K562 (cell line): ENCODE measurements around the gene TLNRD1. TPM values are rescaled to one million over a fixed set of nuclear protein-coding genes. Genes with fewer than 3 reads are reported as not detected.
A peak's percentile ranks its signal among the peaks of the same experiment; 100 is the strongest.

Source experiments
- CHD1 ChIP-seq: fragments of 200-600 bp; sonication (generic); IDR thresholded peaks from one replicate; pipeline ENCODE4 v1.6.1; 2012; ENCODE audit warnings: mild to moderate bottlenecking, moderate library complexity, low read length, inconsistent platforms
- FOS ChIP-seq: IDR thresholded peaks from 3 replicates; pipeline ENCODE4 v1.6.1; 2011; ENCODE audit not compliant: insufficient read length; ENCODE audit errors: extremely low read depth
- KLF10 ChIP-seq: fragments of 250-450 bp; sonication (Bioruptor Pico); IDR thresholded peaks from 2 replicates; pipeline ENCODE4 v1.6.1; 2021; ENCODE audit warnings: matching md5 sums
- LEF1 ChIP-seq: fragments of 450-650 bp; IDR thresholded peaks from 2 replicates; pipeline ENCODE4 v1.6.1; 2016; ENCODE audit warnings: mild to moderate bottlenecking
- MCM5 ChIP-seq: fragments of 450-650 bp; IDR thresholded peaks from 2 replicates; pipeline ENCODE4 v1.6.1; 2016; ENCODE audit warnings: low read depth
- MTA3 ChIP-seq: fragments of 450-650 bp; formaldehyde crosslinking; IDR thresholded peaks from 2 replicates; pipeline ENCODE4 v1.6.1; 2017; ENCODE audit warnings: mild to moderate bottlenecking, borderline replicate concordance
- PHF20 ChIP-seq: fragments of 450-650 bp; IDR thresholded peaks from 2 replicates; pipeline ENCODE4 v1.6.1; 2018; ENCODE audit not compliant: partially characterized antibody
- POLR2AphosphoS2 ChIP-seq: IDR thresholded peaks from 2 replicates; pipeline ENCODE4 v1.6.1; 2012; ENCODE audit warnings: low read length, improper control_type of control experiment
- RBM17 ChIP-seq: fragments of 200-400 bp; formaldehyde crosslinking; IDR thresholded peaks from 2 replicates; pipeline ENCODE4 v1.6.1; 2017; ENCODE audit warnings: low read depth, mild to moderate bottlenecking, low read length, borderline replicate concordance
- RBM22 ChIP-seq: fragments of 200-400 bp; formaldehyde crosslinking; IDR thresholded peaks from 2 replicates; pipeline ENCODE4 v1.6.1; 2018; ENCODE audit warnings: low read length, low read depth; ENCODE audit not compliant: poor library complexity, severe bottlenecking
- RFX7 ChIP-seq: fragments of 250-450 bp; sonication (Bioruptor Pico); IDR thresholded peaks from 2 replicates; pipeline ENCODE4 v1.5.1; 2021; ENCODE audit warnings: mild to moderate bottlenecking
- SMARCB1 ChIP-seq: IDR thresholded peaks from 2 replicates; pipeline ENCODE4 v1.6.1; 2011; ENCODE audit warnings: improper control_type of control experiment, low read depth; ENCODE audit not compliant: insufficient read length
- SMARCE1 ChIP-seq: fragments of 450-650 bp; IDR thresholded peaks from 2 replicates; pipeline ENCODE4 v1.7.1; 2016; ENCODE audit warnings: mild to moderate bottlenecking
- TSC22D4 ChIP-seq: fragments of 450-650 bp; IDR thresholded peaks from 2 replicates; pipeline ENCODE4 v1.6.1; 2016; ENCODE audit warnings: missing genetic modification characterization, missing biosample characterization, control low read depth
- ZC3H4 ChIP-seq: sonication (generic); formaldehyde crosslinking; IDR thresholded peaks from 2 replicates; pipeline ENCODE4 v1.9.0; 2021; ENCODE audit warnings: missing genetic modification reagents, borderline replicate concordance
- ZKSCAN8 ChIP-seq: fragments of 200-800 bp; sonication (Bioruptor generic); IDR thresholded peaks from 2 replicates; pipeline ENCODE4 v1.6.1; 2016; ENCODE audit warnings: missing genetic modification characterization, missing compliant biosample characterization
- ZNF143 ChIP-seq: sonication (generic); formaldehyde crosslinking; IDR thresholded peaks from 2 replicates; pipeline ENCODE4 v1.9.0; 2022; ENCODE audit warnings: mild to moderate bottlenecking, missing genetic modification reagents
- ZNF217 ChIP-seq: sonication (generic); formaldehyde crosslinking; IDR thresholded peaks from 2 replicates; pipeline ENCODE4 v1.8.0; 2022; ENCODE audit warnings: mild to moderate bottlenecking, missing genetic modification reagents
- ZNF23 ChIP-seq: fragments of 250-450 bp; sonication (Bioruptor Pico); IDR thresholded peaks from 2 replicates; pipeline ENCODE4 v1.4.0; 2020; ENCODE audit warnings: mild to moderate bottlenecking
- ZNF239 ChIP-seq: fragments of 250-450 bp; sonication (Bioruptor Pico); IDR thresholded peaks from 2 replicates; pipeline ENCODE4 v1.4.0; 2020; ENCODE audit warnings: mild to moderate bottlenecking
- ZNF780A ChIP-seq: fragments of 250-450 bp; sonication (Bioruptor Pico); IDR thresholded peaks from 2 replicates; pipeline ENCODE4 v1.5.0; 2021; ENCODE audit warnings: mild to moderate bottlenecking
- polyA plus RNA-seq, 8 experiments: library from polyadenylated mRNA; depleted of rRNA in 4 of 8; stranded (reverse) in 5 of 8; unstranded in 3 of 8; fragments of >200 nt; fragmentation: Nextera tagmentation in 2 of 8; fragmentation: Illumina TruSeq in 1 of 8; extraction: Ambion mirVana in 2 of 8; extraction: Trizol in 1 of 8; gene quantifications; 2 replicates each; pipeline versions ENCODE4 v1.2.1 to v1.2.3, GENCODE V29; 2011 to 2014; ENCODE audit warnings: inconsistent platforms in 1 of 8, missing spikeins in 1 of 8
- total RNA-seq, 7 experiments: library from RNA; depleted of rRNA in 6 of 7; stranded (reverse); fragments of >200 nt in 6 of 7; fragmentation: Illumina TruSeq in 2 of 7; extraction: Trizol in 2 of 7; gene quantifications; 2 replicates each; pipeline versions ENCODE4 v1.2.1 to v1.2.3, GENCODE V29; 2011 to 2021; ENCODE audit warnings: low replicate concordance in 1 of 7
- TF ChIP-seq, protein P1 (sequence below): fragments of 450-650 bp; IDR thresholded peaks from 2 replicates; pipeline ENCODE4 v1.6.1; 2016; ENCODE audit warnings: missing biosample characterization, missing genetic modification characterization
- TF ChIP-seq, protein P2 (sequence below): fragments of 250-450 bp; sonication (Bioruptor Pico); IDR thresholded peaks from 2 replicates; pipeline ENCODE4 v1.4.0; 2020; ENCODE audit warnings: mild to moderate bottlenecking, moderate library complexity
- TF ChIP-seq, protein P3 (sequence below), 2 experiments: fragments of 450-650 bp; IDR thresholded peaks; 2 replicates each; pipeline ENCODE4 v1.6.1; 2018; ENCODE audit warnings: mild to moderate bottlenecking in 2 of 2, low read depth in 1 of 2; ENCODE audit not compliant: partially characterized antibody in 2 of 2

The TLNRD1 gene
- total and polyA plus RNA-seq, 9 of the 15 experiments (the other 6 are each of a cell fraction or from before 2014, with no cell fraction given), result 1.1 to 33.1 (median 5.7) TPM

DNA sequence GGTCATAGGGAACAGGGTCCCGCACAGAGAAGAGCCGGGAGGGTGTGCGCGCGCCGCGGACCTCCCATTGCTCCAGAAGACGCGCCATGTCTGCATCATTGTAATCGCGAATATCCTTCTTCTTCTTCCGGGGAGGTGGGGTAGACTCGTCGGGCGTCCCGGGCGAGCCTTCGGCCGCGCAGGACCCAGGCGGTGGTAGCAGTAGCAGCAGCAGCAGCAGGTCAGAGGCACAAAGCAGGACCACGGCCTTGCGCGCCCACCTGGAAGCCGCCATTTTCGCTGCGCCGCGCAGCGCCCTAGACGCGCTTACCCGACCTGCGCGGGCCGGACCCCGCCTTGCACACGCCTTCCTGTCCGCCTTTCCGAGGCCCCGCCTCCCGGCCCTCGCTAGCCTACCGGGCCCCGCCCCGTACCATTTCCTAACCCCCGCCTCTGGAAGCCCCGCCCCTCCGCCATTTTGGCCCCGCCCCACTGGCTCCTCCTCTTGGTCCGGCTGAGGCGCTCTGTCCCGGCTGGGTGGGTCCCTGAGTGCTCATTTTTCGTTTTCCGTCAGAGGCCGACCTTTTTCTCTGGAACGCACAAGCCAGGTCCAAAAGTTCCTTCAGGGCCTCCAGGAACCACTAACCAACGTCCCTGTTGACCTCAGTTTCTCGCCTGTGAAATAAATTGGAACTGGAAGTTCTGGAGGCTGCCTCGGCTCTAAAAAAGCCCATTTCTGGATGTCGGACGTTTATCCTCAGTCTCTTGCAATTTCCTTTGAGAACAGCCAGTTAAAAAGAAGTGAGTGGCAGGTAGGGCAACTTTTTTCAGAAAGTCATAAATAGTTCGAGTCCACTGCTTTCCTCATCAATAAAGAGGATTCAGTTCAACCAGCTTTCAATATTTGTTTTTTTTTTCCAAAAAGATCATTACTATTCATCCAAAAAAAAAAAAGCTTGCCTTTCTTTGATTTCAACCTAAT lies 10.9 kb upstream of the TLNRD1 start, which contains the start of gene MESD (continued):
- TF ChIP-seq SMARCE1 (no peak), POLR2AphosphoS2 (no peak; the same call in 1 of the 2 replicates), ZNF23 (CRISPR knock-in tag) (no peak), FOS (no peak), TSC22D4 (tag) (no peak), ZNF239 (no peak), CHD1 (no peak), ZC3H4 (CRISPR knock-in tag) (no peak), RBM22 (no peak), MCM5 (no peak), KLF10 (CRISPR knock-in tag) (no peak), RFX7 (CRISPR knock-in tag) (no peak), ZNF143 (CRISPR knock-in tag) (no peak), PHF20 (peak; percentile 81), ZNF217 (no peak), RBM17 (no peak), ZKSCAN8 (CRISPR knock-in tag) (no peak), SMARCB1 (no peak), LEF1 (0 out of 2 replicates have a peak, but pooled peaks have one; percentile 27), ZNF780A (CRISPR knock-in tag) (no peak), MTA3 (peak; percentile 45; the same call in 1 of the 2 replicates)
- TF ChIP-seq, protein P1, sequence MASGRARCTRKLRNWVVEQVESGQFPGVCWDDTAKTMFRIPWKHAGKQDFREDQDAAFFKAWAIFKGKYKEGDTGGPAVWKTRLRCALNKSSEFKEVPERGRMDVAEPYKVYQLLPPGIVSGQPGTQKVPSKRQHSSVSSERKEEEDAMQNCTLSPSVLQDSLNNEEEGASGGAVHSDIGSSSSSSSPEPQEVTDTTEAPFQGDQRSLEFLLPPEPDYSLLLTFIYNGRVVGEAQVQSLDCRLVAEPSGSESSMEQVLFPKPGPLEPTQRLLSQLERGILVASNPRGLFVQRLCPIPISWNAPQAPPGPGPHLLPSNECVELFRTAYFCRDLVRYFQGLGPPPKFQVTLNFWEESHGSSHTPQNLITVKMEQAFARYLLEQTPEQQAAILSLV (tag), result no peak
- TF ChIP-seq, protein P2, sequence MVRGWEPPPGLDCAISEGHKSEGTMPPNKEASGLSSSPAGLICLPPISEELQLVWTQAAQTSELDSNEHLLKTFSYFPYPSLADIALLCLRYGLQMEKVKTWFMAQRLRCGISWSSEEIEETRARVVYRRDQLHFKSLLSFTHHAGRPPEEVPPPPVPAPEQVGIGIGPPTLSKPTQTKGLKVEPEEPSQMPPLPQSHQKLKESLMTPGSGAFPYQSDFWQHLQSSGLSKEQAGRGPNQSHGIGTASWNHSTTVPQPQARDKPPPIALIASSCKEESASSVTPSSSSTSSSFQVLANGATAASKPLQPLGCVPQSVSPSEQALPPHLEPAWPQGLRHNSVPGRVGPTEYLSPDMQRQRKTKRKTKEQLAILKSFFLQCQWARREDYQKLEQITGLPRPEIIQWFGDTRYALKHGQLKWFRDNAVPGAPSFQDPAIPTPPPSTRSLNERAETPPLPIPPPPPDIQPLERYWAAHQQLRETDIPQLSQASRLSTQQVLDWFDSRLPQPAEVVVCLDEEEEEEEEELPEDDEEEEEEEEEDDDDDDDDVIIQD (CRISPR knock-in tag), result no peak
- TF ChIP-seq, protein P3, sequence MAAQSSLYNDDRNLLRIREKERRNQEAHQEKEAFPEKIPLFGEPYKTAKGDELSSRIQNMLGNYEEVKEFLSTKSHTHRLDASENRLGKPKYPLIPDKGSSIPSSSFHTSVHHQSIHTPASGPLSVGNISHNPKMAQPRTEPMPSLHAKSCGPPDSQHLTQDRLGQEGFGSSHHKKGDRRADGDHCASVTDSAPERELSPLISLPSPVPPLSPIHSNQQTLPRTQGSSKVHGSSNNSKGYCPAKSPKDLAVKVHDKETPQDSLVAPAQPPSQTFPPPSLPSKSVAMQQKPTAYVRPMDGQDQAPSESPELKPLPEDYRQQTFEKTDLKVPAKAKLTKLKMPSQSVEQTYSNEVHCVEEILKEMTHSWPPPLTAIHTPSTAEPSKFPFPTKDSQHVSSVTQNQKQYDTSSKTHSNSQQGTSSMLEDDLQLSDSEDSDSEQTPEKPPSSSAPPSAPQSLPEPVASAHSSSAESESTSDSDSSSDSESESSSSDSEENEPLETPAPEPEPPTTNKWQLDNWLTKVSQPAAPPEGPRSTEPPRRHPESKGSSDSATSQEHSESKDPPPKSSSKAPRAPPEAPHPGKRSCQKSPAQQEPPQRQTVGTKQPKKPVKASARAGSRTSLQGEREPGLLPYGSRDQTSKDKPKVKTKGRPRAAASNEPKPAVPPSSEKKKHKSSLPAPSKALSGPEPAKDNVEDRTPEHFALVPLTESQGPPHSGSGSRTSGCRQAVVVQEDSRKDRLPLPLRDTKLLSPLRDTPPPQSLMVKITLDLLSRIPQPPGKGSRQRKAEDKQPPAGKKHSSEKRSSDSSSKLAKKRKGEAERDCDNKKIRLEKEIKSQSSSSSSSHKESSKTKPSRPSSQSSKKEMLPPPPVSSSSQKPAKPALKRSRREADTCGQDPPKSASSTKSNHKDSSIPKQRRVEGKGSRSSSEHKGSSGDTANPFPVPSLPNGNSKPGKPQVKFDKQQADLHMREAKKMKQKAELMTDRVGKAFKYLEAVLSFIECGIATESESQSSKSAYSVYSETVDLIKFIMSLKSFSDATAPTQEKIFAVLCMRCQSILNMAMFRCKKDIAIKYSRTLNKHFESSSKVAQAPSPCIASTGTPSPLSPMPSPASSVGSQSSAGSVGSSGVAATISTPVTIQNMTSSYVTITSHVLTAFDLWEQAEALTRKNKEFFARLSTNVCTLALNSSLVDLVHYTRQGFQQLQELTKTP (IDR thresholded peaks at IDR 0.05; ENCODE audit: low read depth in 1 of 2, partially characterized antibody in 2 of 2), result no peak
